DND-41 (cell line): ENCODE measurements around the gene GSTA4.

Experiments
- EZH2 ChIP-seq: IDR thresholded peaks from 3 replicates; pipeline ENCODE4 v1.6.1; 2012; ENCODE audit warnings: borderline replicate concordance, low read depth, mild to moderate bottlenecking, moderate library complexity, low read length, inconsistent platforms; ENCODE audit not compliant: severe bottlenecking
- TF ChIP-seq, protein P1 (sequence below): IDR thresholded peaks from 2 replicates; pipeline ENCODE4 v1.5.1; 2012; ENCODE audit warnings: borderline replicate concordance, low read length, moderate library complexity, mild to moderate bottlenecking; ENCODE audit not compliant: poor library complexity, severe bottlenecking; ENCODE audit errors: extremely low read depth

DNA sequence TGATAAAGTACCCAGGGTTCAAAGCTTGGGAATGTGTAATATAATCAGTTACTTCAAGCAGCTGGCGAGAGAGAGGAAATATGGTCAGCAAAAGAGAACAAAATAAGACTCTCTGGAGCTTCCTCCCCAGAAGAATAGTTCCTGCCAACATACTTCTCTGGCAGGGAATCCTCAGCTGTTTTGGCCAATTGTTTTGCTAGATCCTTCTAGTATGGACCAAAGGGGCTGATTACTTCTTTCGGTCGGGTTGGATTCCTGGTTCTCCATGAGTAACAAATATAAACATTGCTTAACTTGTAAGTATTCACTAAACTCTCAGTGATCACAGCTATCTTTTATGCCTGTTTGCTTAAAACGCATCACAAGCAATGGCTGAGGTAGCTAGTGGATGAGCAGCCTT lies 38.7 kb upstream of the GSTA4 start:
- TF ChIP-seq, protein P1, sequence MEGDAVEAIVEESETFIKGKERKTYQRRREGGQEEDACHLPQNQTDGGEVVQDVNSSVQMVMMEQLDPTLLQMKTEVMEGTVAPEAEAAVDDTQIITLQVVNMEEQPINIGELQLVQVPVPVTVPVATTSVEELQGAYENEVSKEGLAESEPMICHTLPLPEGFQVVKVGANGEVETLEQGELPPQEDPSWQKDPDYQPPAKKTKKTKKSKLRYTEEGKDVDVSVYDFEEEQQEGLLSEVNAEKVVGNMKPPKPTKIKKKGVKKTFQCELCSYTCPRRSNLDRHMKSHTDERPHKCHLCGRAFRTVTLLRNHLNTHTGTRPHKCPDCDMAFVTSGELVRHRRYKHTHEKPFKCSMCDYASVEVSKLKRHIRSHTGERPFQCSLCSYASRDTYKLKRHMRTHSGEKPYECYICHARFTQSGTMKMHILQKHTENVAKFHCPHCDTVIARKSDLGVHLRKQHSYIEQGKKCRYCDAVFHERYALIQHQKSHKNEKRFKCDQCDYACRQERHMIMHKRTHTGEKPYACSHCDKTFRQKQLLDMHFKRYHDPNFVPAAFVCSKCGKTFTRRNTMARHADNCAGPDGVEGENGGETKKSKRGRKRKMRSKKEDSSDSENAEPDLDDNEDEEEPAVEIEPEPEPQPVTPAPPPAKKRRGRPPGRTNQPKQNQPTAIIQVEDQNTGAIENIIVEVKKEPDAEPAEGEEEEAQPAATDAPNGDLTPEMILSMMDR = no peak
- no peak for TF ChIP-seq EZH2
